GM19463 (cell line): ENCODE data around the gene SP140.
"Not testable (repeated sequence)": the region's sequence is repeated elsewhere in the genome, so short reads cannot be mapped to it uniquely, and the experiment has no call there.

ENCODE experiments used
- ATAC-seq: cut with Tn5 transposase; IDR thresholded peaks from one replicate; pipeline ENCODE4 v1.9.1; 2021; ENCODE audit warnings: mild to moderate bottlenecking, moderate library complexity; ENCODE audit not compliant: unreplicated experiment

The SP140 gene

DNA sequence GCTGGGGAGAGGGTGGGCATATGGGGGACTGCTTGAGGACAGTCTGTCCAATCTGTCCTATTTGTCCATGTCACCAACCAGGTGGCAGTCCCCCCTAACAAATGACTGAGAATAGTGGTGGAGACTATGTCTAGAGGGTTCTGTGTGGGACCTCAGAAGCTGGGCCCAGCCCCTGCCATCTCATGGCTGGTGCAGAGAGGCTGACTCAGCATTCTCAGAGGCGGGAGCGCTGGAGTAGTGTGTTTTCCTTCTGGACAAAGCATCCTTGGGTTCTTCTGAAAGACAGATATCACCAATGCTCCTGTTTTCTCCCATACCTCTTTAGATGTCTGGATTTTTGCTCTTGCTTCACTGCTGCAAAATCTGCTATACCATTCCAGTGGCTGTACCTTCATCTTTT lies 57.4 kb downstream of the SP140 start:
- no peak for ATAC-seq

GRCh38 chr2:230286048-230286447 lies 60.5 kb downstream of the SP140 start:
- ATAC-seq: no peak

DNA sequence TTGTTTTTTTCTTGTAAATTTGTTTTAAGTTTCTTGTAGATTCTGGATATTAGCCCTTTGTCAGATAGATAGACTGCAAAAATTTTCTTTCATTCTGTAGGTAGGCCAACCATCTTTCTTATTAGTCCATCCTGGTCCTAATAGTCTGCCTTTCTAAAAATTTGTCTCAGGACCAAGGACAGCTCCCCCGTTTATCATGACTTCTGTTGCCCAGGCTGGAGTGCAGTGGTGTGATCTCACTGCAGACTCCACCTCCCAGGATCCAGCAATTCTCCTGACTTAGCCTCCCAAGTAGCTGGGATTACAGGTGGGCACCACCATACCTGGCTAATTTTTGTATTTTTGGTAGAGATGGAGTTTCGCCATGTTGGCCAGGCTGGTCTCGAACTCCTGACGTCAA lies 63.8 kb downstream of the SP140 start:
- not testable (repeated sequence) for ATAC-seq

DNA sequence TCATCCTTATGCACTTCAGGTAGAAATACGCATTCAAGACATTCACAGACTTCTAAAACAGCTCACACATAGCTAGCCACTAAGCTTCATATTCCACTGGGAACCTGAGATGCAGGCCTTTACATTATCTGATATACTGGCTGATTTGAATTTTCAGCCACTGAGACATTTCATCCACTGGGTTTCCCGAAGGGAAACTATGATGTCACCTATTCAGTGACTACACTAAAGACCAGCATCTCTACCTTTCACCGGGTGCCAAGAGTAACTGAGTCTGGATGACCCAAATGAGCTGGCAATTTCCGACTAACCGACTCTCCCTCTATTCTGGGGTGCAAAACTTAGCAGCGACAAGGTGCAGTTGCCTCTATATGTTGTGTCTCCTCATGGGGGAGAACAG lies 69.7 kb downstream of the SP140 start:
- ATAC-seq: no peak

- no peak for ATAC-seq
Measured at GRCh38 chr2:230296917-230297316, 71.4 kb downstream of the SP140 start.

DNA sequence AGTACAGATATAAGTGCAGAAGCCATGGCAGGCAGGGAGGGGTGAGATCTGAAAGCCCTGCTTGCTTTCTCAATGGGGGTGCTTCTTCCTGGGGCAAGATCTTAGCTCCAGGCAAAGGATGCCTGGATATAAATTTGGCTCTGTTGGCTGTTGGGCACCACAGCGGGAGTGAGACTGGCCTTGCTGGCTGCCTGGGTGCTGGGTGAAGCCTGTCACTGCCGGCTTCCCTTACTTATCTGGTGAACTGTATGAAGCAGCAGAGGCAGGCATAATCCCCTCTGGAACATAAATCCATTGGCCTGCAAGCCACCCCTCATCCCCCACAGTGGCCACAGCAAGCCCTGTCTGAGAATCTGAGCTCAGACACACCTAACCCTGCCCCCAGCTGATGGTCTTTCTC lies 74.1 kb downstream of the SP140 start:
- ATAC-seq: no peak

GRCh38 chr2:230305416-230306275 lies 80.1 kb downstream of the SP140 start:
- no peak for ATAC-seq

DNA sequence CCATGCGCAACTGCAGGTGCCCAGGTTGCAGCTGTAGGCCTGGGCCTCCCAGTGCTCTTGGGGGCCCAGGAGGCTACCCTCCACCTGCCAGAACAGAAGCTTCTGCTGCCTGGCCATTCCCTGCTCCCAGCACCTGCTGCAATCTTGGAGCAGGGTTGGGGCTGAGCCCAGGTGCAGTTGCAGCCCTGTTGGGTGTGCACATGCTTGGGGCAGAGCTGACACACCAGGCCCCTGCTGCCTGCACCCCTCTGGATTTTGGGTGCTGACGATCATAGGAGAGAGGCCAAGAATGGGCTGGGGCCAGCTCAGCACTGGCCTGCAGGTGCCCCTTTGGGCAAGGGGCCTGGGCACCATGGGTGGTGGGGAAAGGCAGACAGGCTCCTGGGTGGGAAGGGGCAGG lies 80.9 kb downstream of the SP140 start:
- no peak for ATAC-seq

- ATAC-seq: no peak
Measured at GRCh38 chr2:230307485-230307884, 81.9 kb downstream of the SP140 start.

GRCh38 chr2:230308402-230309000 lies 83.0 kb downstream of the SP140 start:
- no peak for ATAC-seq

- ATAC-seq: not testable (repeated sequence)
Measured at GRCh38 chr2:230310792-230311191, 85.3 kb downstream of the SP140 start.

- ATAC-seq: not testable (repeated sequence)
Measured at GRCh38 chr2:230311634-230312033, 86.1 kb downstream of the SP140 start.

DNA sequence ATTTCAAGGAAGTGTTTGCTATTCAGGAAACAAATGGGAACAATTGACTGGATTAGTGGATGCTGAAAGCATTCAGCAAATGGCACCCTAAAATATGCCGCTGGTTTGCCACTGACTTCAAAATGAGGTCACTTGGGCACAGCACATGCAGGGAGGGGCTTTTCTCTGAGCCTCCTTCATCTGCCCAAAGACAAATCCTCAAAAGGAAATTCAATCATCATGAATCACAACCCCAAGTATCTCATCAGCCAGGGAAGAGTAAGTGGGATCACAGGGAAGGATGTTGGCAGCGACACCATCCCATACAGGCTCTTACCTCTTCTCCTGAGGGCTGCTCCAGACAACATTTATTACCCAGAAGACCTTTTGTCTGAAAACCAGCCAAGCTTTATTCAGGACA lies 87.1 kb downstream of the SP140 start:
- no peak for ATAC-seq

DNA sequence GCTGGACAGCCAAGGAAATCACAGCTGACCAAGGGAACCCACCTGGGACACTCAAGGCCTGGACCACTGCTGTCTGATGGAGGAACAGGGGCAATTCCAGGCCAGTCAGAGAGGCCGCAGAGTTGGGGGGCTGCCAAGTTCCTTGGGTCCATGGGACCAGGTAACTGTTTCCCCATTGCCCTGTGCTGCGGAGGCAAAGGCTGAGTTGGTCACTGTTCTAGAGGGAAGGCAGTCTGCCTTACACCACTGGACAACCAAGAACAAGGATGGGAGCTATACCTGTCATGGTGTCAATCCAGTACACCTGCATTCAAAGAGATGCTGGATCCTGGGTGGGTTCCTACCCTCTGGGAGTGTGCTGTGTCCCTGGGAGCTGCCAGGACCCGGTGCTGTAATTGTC lies 91.8 kb downstream of the SP140 start:
- ATAC-seq: no peak

- peak; percentile 30 for ATAC-seq
Measured at GRCh38 chr2:230318190-230319121, 92.9 kb downstream of the SP140 start.

- peak; percentile 82 for ATAC-seq
Measured at GRCh38 chr2:230319211-230319862, 93.8 kb downstream of the SP140 start.

- no peak for ATAC-seq
Measured at GRCh38 chr2:230321031-230321430, 95.5 kb downstream of the SP140 start.

GRCh38 chr2:230322561-230323384 lies 97.2 kb downstream of the SP140 start:
- ATAC-seq: no peak

- ATAC-seq: no peak
Measured at GRCh38 chr2:230323385-230324106, 98.0 kb downstream of the SP140 start.
